ENCODE measurements around the gene FGF13.

Gene FGF13

GRCh38 chrX:138651494-138651893, 60.0 kb downstream of the FGF13 start:
- no peak for DNase-seq

DNA sequence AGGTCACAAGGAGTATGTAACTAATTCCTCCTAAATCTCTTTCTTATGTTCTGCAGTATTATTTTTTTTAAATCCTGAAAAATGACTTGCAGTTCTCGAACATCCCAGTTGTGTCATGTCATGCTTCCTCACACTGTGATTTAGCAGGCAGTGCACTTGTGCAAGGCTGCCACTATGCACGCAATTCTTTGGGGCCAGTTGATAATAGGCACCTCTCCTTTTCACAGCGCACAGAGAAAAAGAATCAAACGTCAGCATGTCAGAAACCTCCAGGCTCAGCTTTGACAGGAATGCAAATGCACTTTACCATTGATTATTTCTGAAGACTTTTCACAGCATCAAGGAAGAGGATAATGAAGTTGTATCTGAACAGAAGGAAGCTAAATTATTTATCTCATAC, 62.9 kb downstream of the FGF13 start:
- no peak for DNase-seq

DNA sequence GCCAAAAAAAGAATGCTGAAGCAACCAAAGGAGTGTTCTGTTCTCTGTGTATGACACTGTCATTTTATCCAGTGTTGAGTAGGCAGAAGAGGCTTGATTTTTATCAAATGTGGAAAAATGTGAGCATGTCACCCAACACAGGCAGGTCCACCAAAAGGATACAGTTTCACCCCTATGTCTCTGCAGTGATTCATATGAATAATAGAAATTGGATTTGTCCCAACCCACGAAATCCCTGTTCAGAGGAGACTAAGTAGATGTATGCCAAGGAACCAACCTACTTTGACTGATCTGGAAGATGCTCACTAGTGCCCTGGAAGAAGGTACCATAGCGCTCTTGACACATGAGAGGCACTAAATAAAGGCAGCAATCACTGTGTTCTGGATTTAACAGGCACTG, 72.5 kb downstream of the FGF13 start:
- no peak for DNase-seq
